Measurements from ENCODE around the gene CDK5RAP2. TPM values are rescaled to one million over a fixed set of nuclear protein-coding genes. Genes with fewer than 3 reads are reported as not detected.
"Not testable (repeated sequence)": the region's sequence is repeated elsewhere in the genome, so short reads cannot be mapped to it uniquely, and the experiment has no call there.

The CDK5RAP2 gene
- total RNA-seq, 2 donors from 2014 or later, result 65.9 to 68.4 TPM

GRCh38 chr9:120465685-120466407 is 114.1 kb downstream of the CDK5RAP2 start:
- H3K4me1 Mint-ChIP-seq, result no peaks in the 10 kb centered on the region
- no peak overlapping the region for H3K27ac Mint-ChIP-seq
- no peak overlapping the region for H3K4me3 Mint-ChIP-seq
- peaks cover 99% of the 10 kb centered on the region for H3K36me3 Mint-ChIP-seq (ENCODE audit: low read depth)
- no peak for ATAC-seq (replicated peaks)
- H3K9me3 Mint-ChIP-seq, result no peaks in the 10 kb centered on the region
- no peaks in the 10 kb centered on the region for H3K27me3 Mint-ChIP-seq

- H3K4me3 Mint-ChIP-seq, result no peak overlapping the region
- H3K36me3 Mint-ChIP-seq (ENCODE audit: low read depth), result peaks cover 99% of the 10 kb centered on the region
- no peak for ATAC-seq (replicated peaks)
- H3K27me3 Mint-ChIP-seq, result no peaks in the 10 kb centered on the region
- H3K27ac Mint-ChIP-seq, result no peak overlapping the region
- no peaks in the 10 kb centered on the region for H3K4me1 Mint-ChIP-seq
- no peaks in the 10 kb centered on the region for H3K9me3 Mint-ChIP-seq
Observed at GRCh38 chr9:120464887-120465421, 115.0 kb downstream of the CDK5RAP2 start.

GRCh38 chr9:120464176-120464886 is 115.6 kb downstream of the CDK5RAP2 start:
- peaks cover 99% of the 10 kb centered on the region for H3K36me3 Mint-ChIP-seq (ENCODE audit: low read depth)
- no peak overlapping the region for H3K27ac Mint-ChIP-seq
- no peak overlapping the region for H3K4me3 Mint-ChIP-seq
- ATAC-seq (replicated peaks), result no peak
- H3K27me3 Mint-ChIP-seq, result no peaks in the 10 kb centered on the region
- no peaks in the 10 kb centered on the region for H3K9me3 Mint-ChIP-seq
- H3K4me1 Mint-ChIP-seq, result no peaks in the 10 kb centered on the region

- ATAC-seq (replicated peaks), result no peak
- no peaks in the 10 kb centered on the region for H3K4me1 Mint-ChIP-seq
- peaks cover 99% of the 10 kb centered on the region for H3K36me3 Mint-ChIP-seq (ENCODE audit: low read depth)
- no peaks in the 10 kb centered on the region for H3K27me3 Mint-ChIP-seq
- no peak overlapping the region for H3K27ac Mint-ChIP-seq
- H3K4me3 Mint-ChIP-seq, result no peak overlapping the region
- no peaks in the 10 kb centered on the region for H3K9me3 Mint-ChIP-seq
Observed at GRCh38 chr9:120463765-120464164, 116.2 kb downstream of the CDK5RAP2 start.

- not testable (repeated sequence) for H3K4me1 Mint-ChIP-seq; H3K4me3 Mint-ChIP-seq; H3K9me3 Mint-ChIP-seq; ATAC-seq (replicated peaks); H3K27ac Mint-ChIP-seq; H3K27me3 Mint-ChIP-seq
- H3K36me3 Mint-ChIP-seq (ENCODE audit: low read depth), result peaks cover 99% of the 10 kb centered on the region
Observed at GRCh38 chr9:120461677-120462076, 118.3 kb downstream of the CDK5RAP2 start.

GRCh38 chr9:120456218-120456617 is 123.7 kb downstream of the CDK5RAP2 start:
- no peak overlapping the region for H3K4me3 Mint-ChIP-seq
- no peaks in the 10 kb centered on the region for H3K4me1 Mint-ChIP-seq
- H3K27me3 Mint-ChIP-seq, result no peaks in the 10 kb centered on the region
- no peak overlapping the region for H3K27ac Mint-ChIP-seq
- H3K36me3 Mint-ChIP-seq (ENCODE audit: low read depth), result peaks cover 92% of the 10 kb centered on the region
- ATAC-seq (replicated peaks), result no peak
- H3K9me3 Mint-ChIP-seq, result no peaks in the 10 kb centered on the region

GRCh38 chr9:120454467-120454866 is 125.5 kb downstream of the CDK5RAP2 start:
- ATAC-seq (replicated peaks), result no peak
- H3K4me1 Mint-ChIP-seq, result peaks cover 6% of the 10 kb centered on the region
- no peaks in the 10 kb centered on the region for H3K9me3 Mint-ChIP-seq
- peaks cover 91% of the 10 kb centered on the region for H3K36me3 Mint-ChIP-seq (ENCODE audit: low read depth)
- H3K27me3 Mint-ChIP-seq, result no peaks in the 10 kb centered on the region
- H3K4me3 Mint-ChIP-seq, result no peak overlapping the region
- H3K27ac Mint-ChIP-seq, result no peak overlapping the region

- Mint-ChIP-seq H3K27me3 (no peaks in the 10 kb centered on the region), H3K4me3 (no peak overlapping the region), H3K9me3 (no peaks in the 10 kb centered on the region), H3K36me3 (ENCODE audit: low read depth) (peaks cover 91% of the 10 kb centered on the region), H3K27ac (no peak overlapping the region), H3K4me1 (peaks cover 11% of the 10 kb centered on the region)
- ATAC-seq (replicated peaks), result no peak
Observed at GRCh38 chr9:120453792-120454191, 126.2 kb downstream of the CDK5RAP2 start.

GRCh38 chr9:120452631-120453030 is 127.3 kb downstream of the CDK5RAP2 start:
- Mint-ChIP-seq H3K36me3 (ENCODE audit: low read depth) (peaks cover 89% of the 10 kb centered on the region), H3K4me3 (no peak overlapping the region), H3K27me3 (no peaks in the 10 kb centered on the region), H3K4me1 (peaks cover 20% of the 10 kb centered on the region), H3K27ac (no peak overlapping the region), H3K9me3 (no peaks in the 10 kb centered on the region)
- no peak for ATAC-seq (replicated peaks)

GRCh38 chr9:120450916-120451315 is 129.1 kb downstream of the CDK5RAP2 start:
- Mint-ChIP-seq H3K9me3 (peaks cover 5% of the 10 kb centered on the region), H3K36me3 (ENCODE audit: low read depth) (peaks cover 72% of the 10 kb centered on the region), H3K27me3 (no peaks in the 10 kb centered on the region), H3K4me3 (no peak overlapping the region), H3K27ac (no peak overlapping the region), H3K4me1 (peaks cover 30% of the 10 kb centered on the region)
- no peak for ATAC-seq (replicated peaks)

GRCh38 chr9:120449566-120449965 is 130.4 kb downstream of the CDK5RAP2 start:
- H3K9me3 Mint-ChIP-seq, result peaks cover 5% of the 10 kb centered on the region
- no peak overlapping the region for H3K4me3 Mint-ChIP-seq
- H3K36me3 Mint-ChIP-seq (ENCODE audit: low read depth), result peaks cover 59% of the 10 kb centered on the region
- H3K27me3 Mint-ChIP-seq, result no peaks in the 10 kb centered on the region
- H3K4me1 Mint-ChIP-seq, result peaks cover 30% of the 10 kb centered on the region
- H3K27ac Mint-ChIP-seq, result no peak overlapping the region
- no peak for ATAC-seq (replicated peaks)

- peaks cover 51% of the 10 kb centered on the region for H3K36me3 Mint-ChIP-seq (ENCODE audit: low read depth)
- H3K9me3 Mint-ChIP-seq, result peaks cover 5% of the 10 kb centered on the region
- peaks cover 30% of the 10 kb centered on the region for H3K4me1 Mint-ChIP-seq
Observed at GRCh38 chr9:120447959-120448500, 131.9 kb downstream of the CDK5RAP2 start.

GRCh38 chr9:120446671-120447070 is 133.3 kb downstream of the CDK5RAP2 start:
- Mint-ChIP-seq H3K4me3 (no peak overlapping the region), H3K27ac (peak overlapping the region; percentile 7), H3K36me3 (ENCODE audit: low read depth) (peaks cover 57% of the 10 kb centered on the region), H3K4me1 (peaks cover 30% of the 10 kb centered on the region), H3K27me3 (no peaks in the 10 kb centered on the region), H3K9me3 (peaks cover 5% of the 10 kb centered on the region)
- ATAC-seq (replicated peaks), result no peak

More at GRCh38 chr9:120447959-120448500, 131.9 kb downstream of the CDK5RAP2 start:
- Mint-ChIP-seq H3K27ac (no peak overlapping the region), H3K27me3 (no peaks in the 10 kb centered on the region), H3K4me3 (no peak overlapping the region)
- no peak for ATAC-seq (replicated peaks)

- Mint-ChIP-seq H3K9me3 (peaks cover 5% of the 10 kb centered on the region), H3K4me3 (no peak overlapping the region), H3K27me3 (no peaks in the 10 kb centered on the region), H3K36me3 (ENCODE audit: low read depth) (peaks cover 58% of the 10 kb centered on the region), H3K27ac (no peak overlapping the region), H3K4me1 (peaks cover 24% of the 10 kb centered on the region)
- ATAC-seq (replicated peaks), result no peak
Observed at GRCh38 chr9:120443976-120444375, 136.0 kb downstream of the CDK5RAP2 start.

GRCh38 chr9:120443489-120443888 is 136.5 kb downstream of the CDK5RAP2 start:
- Mint-ChIP-seq H3K4me3 (no peak overlapping the region), H3K4me1 (peaks cover 19% of the 10 kb centered on the region), H3K9me3 (peaks cover 5% of the 10 kb centered on the region), H3K27me3 (no peaks in the 10 kb centered on the region), H3K27ac (no peak overlapping the region), H3K36me3 (ENCODE audit: low read depth) (peaks cover 58% of the 10 kb centered on the region)
- no peak for ATAC-seq (replicated peaks)

Data from activated T-helper 17 cell treated with anti-CD3 and anti-CD28 coated beads, Interleukin-2, amount 50 U/mL, for 72 hours (primary cell).